Activated naive CD8-positive, alpha-beta T cell treated with anti-CD3 and anti-CD28 coated beads, Interleukin-2, amount 10 ng/mL, durations not matched to agents 7 days and 5 days (primary cell): ENCODE data around the gene H3-3A. TPM values are rescaled to one million over a fixed set of nuclear protein-coding genes. Genes with fewer than 3 reads are reported as not detected.

Experiments used
- ATAC-seq: fragments of 150-1000 bp; cut with Tn5 transposase; one replicate; pipeline ENCODE4 v1.10.0; 2021; ENCODE audit warnings: low read depth, moderate library complexity
- POLR2A ChIA-PET: fragments of 350-600 bp; sonication (Branson Sonifier 250); formaldehyde crosslinking; loops from one replicate; lab custom pipeline; 2021; ENCODE audit warnings: antibody characterized with exemption; lab: Charles Lee
- DNase-seq: peaks from one replicate; pipeline ENCODE4 v3.0.0; 2021
- H3K27ac Mint-ChIP-seq: one replicate; pipeline ENCODE4 v1.8.0; 2022; ENCODE audit warnings: mild to moderate bottlenecking, mixed read lengths
- H3K27me3 Mint-ChIP-seq: one replicate; pipeline ENCODE4 v1.8.0; 2022; ENCODE audit warnings: mild to moderate bottlenecking, moderate library complexity, mixed read lengths
- H3K36me3 Mint-ChIP-seq: one replicate; pipeline ENCODE4 v1.8.0; 2021; ENCODE audit warnings: mild to moderate bottlenecking, mixed read lengths
- H3K4me1 Mint-ChIP-seq: one replicate; pipeline ENCODE4 v1.8.0; 2021; ENCODE audit warnings: mixed read lengths
- H3K4me3 Mint-ChIP-seq: one replicate; pipeline ENCODE4 v1.8.0; 2022; ENCODE audit warnings: mild to moderate bottlenecking, moderate library complexity, mixed read lengths
- H3K9me3 Mint-ChIP-seq: one replicate; pipeline ENCODE4 v1.8.0; 2021; ENCODE audit warnings: mixed read lengths
- total RNA-seq, 2 experiments: library from RNA; stranded (reverse); gene quantifications; one replicate each; pipeline ENCODE4 v1.2.3, GENCODE V29; 2021

The H3-3A gene
- 100 to 1,000 TPM; 454 to 466 TPM for total RNA-seq

- Mint-ChIP-seq H3K4me3 (peak within 1 kb of the TSS; percentile 99), H3K4me1 (peaks cover 26% of the 10 kb centered on the region), H3K27me3 (no peaks in the 10 kb centered on the region), H3K36me3 (peaks cover 33% of the 10 kb centered on the region), H3K9me3 (no peaks in the 10 kb centered on the region), H3K27ac (peak within 1 kb of the TSS; percentile 100)
- ATAC-seq (peak; percentile 85), DNase-seq (peak; percentile 99)
- POLR2A ChIA-PET: interaction anchor here (0.6 to 7.4 kb wide), 45 partner anchors 9 to 1564 kb away, joined by 3 to 287 read pairs (median 5); partner anchors contain the start of genes LBR, LIN9, PYCR2 and SDE2
Measured at GRCh38 chr1:226062558-226063223, at the start of gene H3-3A. Gene H3-3A (plus strand): TSS chr1:226062716. CDS start chr1:226064352, 1,636 bp downstream.

- DNase-seq: no peak
- Mint-ChIP-seq H3K27me3 (peaks cover 12% of the 10 kb centered on the region), H3K27ac (no peak overlapping the region), H3K9me3 (no peaks in the 10 kb centered on the region), H3K4me3 (no peak overlapping the region), H3K4me1 (peaks cover 2% of the 10 kb centered on the region), H3K36me3 (no peaks in the 10 kb centered on the region)
- no peak for ATAC-seq
- POLR2A ChIA-PET: interaction anchor here (1.1 kb wide), 1 partner anchor 17 kb away, joined by 4 read pairs; the partner anchor contains the start of gene SDE2
Measured at GRCh38 chr1:226017070-226017469, 45.4 kb upstream of the H3-3A start.

GRCh38 chr1:226019572-226019971 is 42.9 kb upstream of the H3-3A start:
- Mint-ChIP-seq H3K27me3 (peaks cover 11% of the 10 kb centered on the region), H3K9me3 (no peaks in the 10 kb centered on the region), H3K36me3 (no peaks in the 10 kb centered on the region), H3K4me1 (peaks cover 2% of the 10 kb centered on the region), H3K27ac (no peak overlapping the region), H3K4me3 (no peak overlapping the region)
- no peak for DNase-seq
- no peak for ATAC-seq
- POLR2A ChIA-PET: interaction anchor here (0.7 kb wide), 1 partner anchor 534 kb away, joined by 6 read pairs; no protein-coding TSS in a partner anchor

GRCh38 chr1:226021401-226021800 is 41.1 kb upstream of the H3-3A start:
- no peaks in the 10 kb centered on the region for H3K9me3 Mint-ChIP-seq
- no peaks in the 10 kb centered on the region for H3K36me3 Mint-ChIP-seq
- peaks cover 11% of the 10 kb centered on the region for H3K27me3 Mint-ChIP-seq
- POLR2A ChIA-PET: interaction anchor here (0.6 to 1.1 kb wide), 2 partner anchors 22 to 408 kb away, joined by 3 to 4 read pairs; partner anchors contain the start of gene SDE2
- H3K27ac Mint-ChIP-seq: no peak overlapping the region
- ATAC-seq (no peak), DNase-seq (no peak)
- no peak overlapping the region for H3K4me3 Mint-ChIP-seq
- no peaks in the 10 kb centered on the region for H3K4me1 Mint-ChIP-seq

- DNase-seq (no peak), ATAC-seq (no peak)
- POLR2A ChIA-PET: interaction anchor here (0.6 to 1.1 kb wide), 2 partner anchors 22 to 408 kb away, joined by 3 to 4 read pairs; partner anchors contain the start of gene SDE2
- no peak overlapping the region for H3K4me3 Mint-ChIP-seq
- no peaks in the 10 kb centered on the region for H3K36me3 Mint-ChIP-seq
- H3K4me1 Mint-ChIP-seq: no peaks in the 10 kb centered on the region
- H3K9me3 Mint-ChIP-seq: no peaks in the 10 kb centered on the region
- peaks cover 7% of the 10 kb centered on the region for H3K27me3 Mint-ChIP-seq
- no peak overlapping the region for H3K27ac Mint-ChIP-seq
Measured at GRCh38 chr1:226021801-226022200, 40.7 kb upstream of the H3-3A start.

DNA sequence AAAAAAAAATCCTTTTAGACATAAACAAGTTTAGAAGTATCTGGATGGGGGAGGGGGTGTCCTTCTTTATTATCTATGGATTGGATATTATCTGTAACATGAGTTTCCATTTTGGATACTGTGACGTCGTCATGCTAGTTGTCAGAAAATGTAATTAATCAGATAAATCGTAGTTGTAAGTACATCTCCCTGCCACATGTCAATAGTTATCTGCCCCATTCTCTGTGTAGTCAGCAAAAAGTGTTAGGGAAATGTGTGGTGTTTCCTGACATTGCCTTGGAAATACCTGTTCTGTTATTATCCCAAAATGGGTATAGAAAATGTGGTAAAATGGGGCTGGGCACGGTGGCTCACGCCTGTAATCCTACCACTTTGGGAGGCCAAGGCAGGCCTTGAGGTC is 38.8 kb upstream of the H3-3A start:
- DNase-seq: no peak
- H3K4me1 Mint-ChIP-seq: no peaks in the 10 kb centered on the region
- no peaks in the 10 kb centered on the region for H3K36me3 Mint-ChIP-seq
- H3K27ac Mint-ChIP-seq: no peak overlapping the region
- no peak for ATAC-seq
- peaks cover 7% of the 10 kb centered on the region for H3K27me3 Mint-ChIP-seq
- H3K4me3 Mint-ChIP-seq: no peak overlapping the region
- H3K9me3 Mint-ChIP-seq: no peaks in the 10 kb centered on the region
- POLR2A ChIA-PET: no interaction called here

DNA sequence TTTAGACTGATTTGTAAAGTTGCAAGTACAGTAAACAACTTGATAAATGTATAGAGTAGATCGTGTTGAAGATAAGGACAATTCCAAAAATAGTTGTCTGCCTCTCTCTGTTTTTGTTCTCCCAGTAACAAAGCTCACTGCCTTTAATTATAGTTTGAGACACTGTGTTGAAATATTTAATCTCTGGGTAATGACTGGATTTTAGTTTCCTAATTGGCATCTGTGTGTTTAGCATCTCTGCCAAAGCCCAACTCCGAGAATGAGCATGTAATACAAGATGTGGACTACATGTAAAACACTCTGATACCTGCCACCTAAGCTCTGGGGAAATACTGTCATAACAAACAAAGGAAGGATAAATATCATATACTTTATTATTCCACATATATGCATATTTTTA is 35.7 kb upstream of the H3-3A start:
- Mint-ChIP-seq H3K9me3 (no peaks in the 10 kb centered on the region), H3K4me3 (no peak overlapping the region), H3K36me3 (no peaks in the 10 kb centered on the region), H3K27ac (no peak overlapping the region), H3K27me3 (peaks cover 5% of the 10 kb centered on the region), H3K4me1 (no peaks in the 10 kb centered on the region)
- DNase-seq: no peak
- ATAC-seq: no peak
- POLR2A ChIA-PET: no interaction called here

DNA sequence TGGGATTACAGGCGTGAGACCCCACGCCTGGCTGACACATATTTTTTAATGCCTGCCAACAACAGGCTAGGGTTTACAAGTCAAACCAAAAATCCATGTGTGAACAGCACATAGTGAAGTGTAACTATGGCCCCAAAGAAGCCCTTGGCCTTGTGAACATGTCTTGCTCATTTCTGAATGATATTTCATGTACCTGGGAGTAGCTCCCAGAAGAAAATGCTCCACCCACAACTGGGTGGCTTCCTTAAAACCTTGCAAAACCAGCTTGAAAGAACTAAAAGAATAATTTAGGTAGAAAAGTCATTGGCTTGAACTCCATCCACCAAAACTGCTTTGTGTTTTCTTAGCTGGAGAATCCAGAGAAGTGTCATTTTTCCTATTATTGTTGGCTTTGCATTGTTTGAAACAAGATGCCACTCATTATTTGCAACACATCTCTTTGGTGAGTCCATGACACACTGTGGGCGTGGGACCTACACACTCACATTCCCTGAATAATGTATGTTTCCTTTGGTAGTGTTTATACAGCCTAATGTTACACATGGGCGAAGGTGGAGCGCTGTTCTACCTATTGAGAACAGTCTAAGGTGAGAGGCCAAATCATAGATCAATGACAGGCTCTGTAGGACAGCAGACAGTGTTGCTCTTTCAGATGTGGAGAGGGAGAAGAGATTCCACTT is 34.8 kb upstream of the H3-3A start:
- H3K27me3 Mint-ChIP-seq: peaks cover 8% of the 10 kb centered on the region
- POLR2A ChIA-PET: interaction anchor here (0.9 kb wide), 1 partner anchor 35 kb away, joined by 3 read pairs; the partner anchor contains the start of gene H3-3A
- H3K4me3 Mint-ChIP-seq: no peak overlapping the region
- H3K27ac Mint-ChIP-seq: no peak overlapping the region
- ATAC-seq (no peak), DNase-seq (no peak)
- H3K4me1 Mint-ChIP-seq: no peaks in the 10 kb centered on the region
- no peaks in the 10 kb centered on the region for H3K36me3 Mint-ChIP-seq
- no peaks in the 10 kb centered on the region for H3K9me3 Mint-ChIP-seq

DNA sequence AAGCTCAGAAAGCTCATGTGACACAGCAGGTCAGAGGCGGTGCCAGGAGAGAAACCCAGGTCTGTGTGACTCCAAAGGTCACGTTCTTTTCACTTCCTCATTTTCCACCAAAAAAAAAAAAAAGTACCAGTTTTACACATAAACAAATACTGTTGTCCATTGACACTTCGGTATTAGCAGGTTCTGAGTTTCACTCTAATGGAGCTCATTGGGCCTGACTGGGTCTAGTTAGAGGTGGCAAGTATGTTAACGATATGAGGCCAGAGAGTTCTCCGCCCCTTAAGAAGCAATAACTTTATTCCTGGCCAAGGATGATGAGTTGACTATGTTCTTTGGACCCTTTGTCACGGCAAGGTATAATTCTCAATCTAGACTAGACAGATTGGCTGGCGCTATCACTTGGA is 33.4 kb upstream of the H3-3A start:
- H3K27ac Mint-ChIP-seq: no peak overlapping the region
- no peaks in the 10 kb centered on the region for H3K36me3 Mint-ChIP-seq
- ATAC-seq (no peak), DNase-seq (no peak)
- POLR2A ChIA-PET: no interaction called here
- no peak overlapping the region for H3K4me3 Mint-ChIP-seq
- H3K9me3 Mint-ChIP-seq: no peaks in the 10 kb centered on the region
- peaks cover 8% of the 10 kb centered on the region for H3K27me3 Mint-ChIP-seq
- H3K4me1 Mint-ChIP-seq: no peaks in the 10 kb centered on the region

DNA sequence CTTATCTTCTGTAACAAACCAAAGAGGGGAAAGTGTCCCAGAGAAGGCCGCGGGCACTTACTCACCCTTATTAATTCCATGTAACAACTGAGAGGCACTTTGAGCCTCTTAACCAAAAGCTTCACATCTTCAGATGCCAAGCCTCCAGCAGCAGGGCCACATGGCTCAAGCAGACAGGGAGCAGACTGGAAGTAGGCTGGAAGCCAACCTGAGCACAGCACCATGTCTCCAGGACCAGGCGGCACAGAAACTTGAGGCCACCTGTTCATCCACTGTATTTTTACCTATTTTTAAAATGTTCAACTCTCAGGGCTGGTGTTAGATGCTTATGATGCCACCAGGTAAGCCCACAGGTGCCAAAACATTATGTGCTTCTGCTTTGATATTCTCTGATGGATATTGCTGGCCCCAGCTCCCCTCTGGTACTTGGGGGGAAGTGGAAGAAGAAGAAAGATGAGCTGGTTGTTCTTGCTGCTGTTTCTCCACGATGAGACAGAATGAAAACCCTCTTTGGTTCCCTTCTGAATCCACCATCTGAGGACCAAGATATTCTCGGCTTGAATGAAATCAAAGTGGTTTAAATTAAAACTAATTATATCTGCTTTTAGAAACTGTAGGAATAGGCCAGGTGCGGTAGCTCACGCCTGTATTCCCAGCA is 32.8 kb upstream of the H3-3A start:
- Mint-ChIP-seq H3K36me3 (no peaks in the 10 kb centered on the region), H3K9me3 (no peaks in the 10 kb centered on the region), H3K27me3 (peaks cover 8% of the 10 kb centered on the region), H3K4me3 (no peak overlapping the region), H3K4me1 (no peaks in the 10 kb centered on the region), H3K27ac (no peak overlapping the region)
- ATAC-seq (no peak), DNase-seq (no peak)
- POLR2A ChIA-PET: no interaction called here

DNA sequence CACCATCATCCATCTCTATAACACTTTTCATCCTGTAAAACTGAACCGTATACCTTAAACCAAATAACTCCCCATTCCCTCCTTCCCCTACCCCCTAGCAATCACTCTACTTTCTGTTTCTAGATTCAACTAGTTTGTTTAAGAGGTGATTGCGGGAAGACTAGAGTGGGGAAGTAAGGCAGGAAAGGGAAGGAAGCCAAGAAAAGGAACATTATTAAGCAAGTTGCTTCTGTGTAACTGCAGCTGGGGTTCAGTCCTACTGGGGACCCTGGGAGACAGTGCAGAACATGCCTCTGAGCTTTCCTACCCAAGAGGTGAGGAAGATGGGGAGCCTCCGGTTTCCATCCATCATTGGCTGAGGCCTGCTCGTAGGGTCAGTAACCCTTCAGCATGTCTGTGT is 28.9 kb upstream of the H3-3A start:
- POLR2A ChIA-PET: no interaction called here
- DNase-seq (no peak), ATAC-seq (no peak)
- H3K27me3 Mint-ChIP-seq: peaks cover 6% of the 10 kb centered on the region
- no peak overlapping the region for H3K27ac Mint-ChIP-seq
- no peaks in the 10 kb centered on the region for H3K36me3 Mint-ChIP-seq
- H3K4me1 Mint-ChIP-seq: no peaks in the 10 kb centered on the region
- no peaks in the 10 kb centered on the region for H3K9me3 Mint-ChIP-seq
- H3K4me3 Mint-ChIP-seq: no peak overlapping the region

GRCh38 chr1:226033991-226034390 is 28.5 kb upstream of the H3-3A start:
- no peak overlapping the region for H3K27ac Mint-ChIP-seq
- ATAC-seq (no peak), DNase-seq (no peak)
- no peaks in the 10 kb centered on the region for H3K9me3 Mint-ChIP-seq
- H3K27me3 Mint-ChIP-seq: peaks cover 6% of the 10 kb centered on the region
- no peaks in the 10 kb centered on the region for H3K4me1 Mint-ChIP-seq
- no peak overlapping the region for H3K4me3 Mint-ChIP-seq
- H3K36me3 Mint-ChIP-seq: no peaks in the 10 kb centered on the region
- POLR2A ChIA-PET: interaction anchor here (1.6 kb wide), 1 partner anchor 28 kb away, joined by 4 read pairs; no protein-coding TSS in a partner anchor

DNA sequence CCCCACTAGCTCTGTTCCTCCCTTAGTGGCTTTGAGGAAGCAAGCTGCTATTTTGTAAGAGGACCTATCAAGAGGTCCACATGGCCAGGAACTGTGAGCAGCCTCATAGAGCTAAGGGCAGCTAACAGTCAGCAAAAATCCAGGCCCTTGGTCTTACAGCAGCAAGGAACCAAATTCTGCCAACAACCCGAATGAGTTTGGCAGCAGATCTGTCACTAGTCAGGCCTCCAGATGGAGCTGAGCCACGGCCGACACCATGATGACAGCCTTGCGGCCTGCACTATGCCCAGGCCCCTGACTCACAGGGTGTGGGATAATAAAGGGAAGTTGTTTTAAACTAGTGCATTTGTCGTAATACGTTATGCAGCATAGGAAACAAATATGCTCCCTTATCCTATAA is 28.0 kb upstream of the H3-3A start:
- DNase-seq (no peak), ATAC-seq (no peak)
- no peak overlapping the region for H3K27ac Mint-ChIP-seq
- H3K36me3 Mint-ChIP-seq: no peaks in the 10 kb centered on the region
- H3K4me1 Mint-ChIP-seq: no peaks in the 10 kb centered on the region
- POLR2A ChIA-PET: interaction anchor here (1.6 kb wide), 1 partner anchor 27 kb away, joined by 4 read pairs; no protein-coding TSS in a partner anchor
- H3K9me3 Mint-ChIP-seq: no peaks in the 10 kb centered on the region
- H3K4me3 Mint-ChIP-seq: no peak overlapping the region
- H3K27me3 Mint-ChIP-seq: peaks cover 6% of the 10 kb centered on the region
